Loucy (cell line): ENCODE results near the gene NCF4.

Experiments used
- H2AFZ ChIP-seq: fragments of 200-600 bp; sonication (generic); 2 replicates; pipeline ENCODE4 v1.6.0; 2016; ENCODE audit warnings: antibody characterized with exemption, mild to moderate bottlenecking, low read length, moderate library complexity
- H3F3A ChIP-seq: fragments of 200-600 bp; 2 replicates; pipeline ENCODE4 v1.6.0; 2016; ENCODE audit warnings: antibody characterized with exemption, low read depth, mild to moderate bottlenecking
- H3K27me3 ChIP-seq: fragments of 200-600 bp; sonication (generic); 2 replicates; pipeline ENCODE4 v1.6.1; 2014; ENCODE audit warnings: low read length, mild to moderate bottlenecking; ENCODE audit not compliant: insufficient read depth, poor library complexity, severe bottlenecking
- H3K36me3 ChIP-seq: fragments of 200-600 bp; sonication (generic); 2 replicates; pipeline ENCODE4 v1.6.1; 2016; ENCODE audit warnings: low read length; ENCODE audit not compliant: insufficient read depth
- H3K4me1 ChIP-seq: fragments of 200-600 bp; sonication (generic); 2 replicates; pipeline ENCODE4 v1.5.1; 2014; ENCODE audit warnings: low read length, mild to moderate bottlenecking; ENCODE audit not compliant: insufficient read depth, poor library complexity, severe bottlenecking
- H3K4me2 ChIP-seq: fragments of 200-600 bp; sonication (generic); 2 replicates; pipeline ENCODE4 v1.6.0; 2014; ENCODE audit warnings: antibody characterized with exemption, low read length, low read depth, mild to moderate bottlenecking; ENCODE audit not compliant: poor library complexity, severe bottlenecking
- H3K4me3 ChIP-seq: fragments of 200-600 bp; sonication (generic); 2 replicates; pipeline ENCODE4 v1.5.1; 2014; ENCODE audit warnings: low read length, mild to moderate bottlenecking, mixed read lengths; ENCODE audit not compliant: poor library complexity, severe bottlenecking
- H3K79me2 ChIP-seq: fragments of 200-600 bp; sonication (generic); 2 replicates; pipeline ENCODE4 v1.6.1; 2014; ENCODE audit warnings: low read length; ENCODE audit not compliant: insufficient read depth
- H3K9ac ChIP-seq: fragments of 200-600 bp; sonication (generic); 2 replicates; pipeline ENCODE4 v1.6.0; 2014; ENCODE audit warnings: mild to moderate bottlenecking, low read depth, low read length, moderate library complexity; ENCODE audit not compliant: poor library complexity, severe bottlenecking
- H3K9me2 ChIP-seq: fragments of 200-600 bp; sonication (generic); replicated peaks from 2 replicates; pipeline ENCODE4 v1.6.1; 2016; ENCODE audit warnings: low read depth, low read length, mixed read lengths
- H3K9me3 ChIP-seq: fragments of 200-600 bp; sonication (generic); 2 replicates; pipeline ENCODE4 v1.6.1; 2014; ENCODE audit warnings: mild to moderate bottlenecking, antibody characterized with exemption, low read length, low read depth; ENCODE audit not compliant: insufficient read depth
- H4K20me1 ChIP-seq: fragments of 200-600 bp; sonication (generic); 2 replicates; pipeline ENCODE4 v1.6.0; 2014; ENCODE audit warnings: antibody characterized with exemption, low read length, mild to moderate bottlenecking; ENCODE audit not compliant: insufficient read depth, poor library complexity, severe bottlenecking
- CTCF ChIP-seq: fragments of 200-600 bp; sonication (generic); conservative IDR thresholded peaks from 2 replicates; pipeline ENCODE4 v1.5.1; 2014; ENCODE audit warnings: mild to moderate bottlenecking, antibody characterized with exemption, low read length
- EZH2phosphoT487 ChIP-seq: fragments of 200-600 bp; IDR thresholded peaks from 2 replicates; pipeline ENCODE4 v1.6.1; 2018; ENCODE audit warnings: antibody characterized with exemption, mild to moderate bottlenecking, moderate library complexity, borderline replicate concordance

The NCF4 gene

GRCh38 chr22:36852056-36852973 lies 8.5 kb upstream of the NCF4 start:
- no peak overlapping the region; the same call in 1 of the 2 replicates for H2AFZ ChIP-seq
- H3K4me3 ChIP-seq = no peak overlapping the region
- H3K4me2 ChIP-seq = no peak overlapping the region
- TF ChIP-seq EZH2phosphoT487 (no peak), CTCF (no peak)
- no peaks in the 10 kb centered on the region for H3F3A ChIP-seq
- H3K27me3 ChIP-seq = peaks cover 52% of the 10 kb centered on the region
- H3K9ac ChIP-seq = no peak overlapping the region
- peaks cover 5% of the 10 kb centered on the region for H3K4me1 ChIP-seq
- H4K20me1 ChIP-seq = no peaks in the 10 kb centered on the region
- H3K9me3 ChIP-seq = no peaks in the 10 kb centered on the region
- no peaks in the 10 kb centered on the region for H3K9me2 ChIP-seq
- H3K79me2 ChIP-seq = no peaks in the 10 kb centered on the region
- H3K36me3 ChIP-seq = no peaks in the 10 kb centered on the region

- H3K9me3 ChIP-seq = no peaks in the 10 kb centered on the region
- no peak overlapping the region for H3K9ac ChIP-seq
- no peaks in the 10 kb centered on the region for H3F3A ChIP-seq
- H3K4me1 ChIP-seq = peaks cover 5% of the 10 kb centered on the region
- TF ChIP-seq EZH2phosphoT487 (no peak), CTCF (peak; percentile 90)
- no peaks in the 10 kb centered on the region for H3K36me3 ChIP-seq
- peak overlapping the region; percentile 93 for H2AFZ ChIP-seq
- H3K4me3 ChIP-seq = no peak overlapping the region
- H3K27me3 ChIP-seq = peaks cover 41% of the 10 kb centered on the region
- no peaks in the 10 kb centered on the region for H3K9me2 ChIP-seq
- H3K79me2 ChIP-seq = no peaks in the 10 kb centered on the region
- H3K4me2 ChIP-seq = no peak overlapping the region
- no peaks in the 10 kb centered on the region for H4K20me1 ChIP-seq
These were observed 7.3 kb upstream of the NCF4 start for GRCh38 chr22:36853407-36854099.

- H3K79me2 ChIP-seq = no peaks in the 10 kb centered on the region
- H3K4me3 ChIP-seq = no peak overlapping the region
- no peak overlapping the region for H3K9ac ChIP-seq
- H3K27me3 ChIP-seq = peaks cover 23% of the 10 kb centered on the region
- no peaks in the 10 kb centered on the region for H3K9me3 ChIP-seq
- peaks cover 5% of the 10 kb centered on the region for H3K4me1 ChIP-seq
- H3K36me3 ChIP-seq = no peaks in the 10 kb centered on the region
- TF ChIP-seq CTCF (no peak), EZH2phosphoT487 (no peak)
- no peak overlapping the region for H3K4me2 ChIP-seq
- no peak overlapping the region for H2AFZ ChIP-seq
- H4K20me1 ChIP-seq = no peaks in the 10 kb centered on the region
- no peaks in the 10 kb centered on the region for H3F3A ChIP-seq
- no peaks in the 10 kb centered on the region for H3K9me2 ChIP-seq
These were observed 5.3 kb upstream of the NCF4 start for GRCh38 chr22:36855478-36855877.
